ENCODE measurements around the gene MRAS. TPM values are rescaled to one million over a fixed set of nuclear protein-coding genes. Genes with fewer than 3 reads are reported as not detected.

MRAS gene
- 100 to 1,000 TPM in 1 of 2 donors, 10 to 100 TPM in 1; 81.5 to 102 TPM for total RNA-seq
- long read RNA-seq, donor 1, transcript MRAS-202 (6 exons, 1,803 nt) = major isoform, 12 of 33 reads
- long read RNA-seq, donor 1, partial matches to known transcripts = 1 of 33 reads
- long read RNA-seq, donor 1, other reads (novel, unspliced or antisense) = 20 of 33 reads
- long read RNA-seq, donor 2, full-length matches to known transcripts = 12 of 68 reads
- long read RNA-seq, donor 2, partial matches to known transcripts = 2 of 68 reads
- long read RNA-seq, donor 2, other reads (novel, unspliced or antisense) = 54 of 68 reads

- intact Hi-C loops (cut with DNase I) = no loop called here
- peak; percentile 93 for DNase-seq (ENCODE audit: low spot score)
Measured at GRCh38 chr3:138347960-138348753, at the start of gene MRAS. TSS of gene MRAS (plus strand) at chr3:138348579. CDS start at chr3:138372884, 24,305 bp downstream.

- no peak for DNase-seq (ENCODE audit: low spot score)
- intact Hi-C loops (cut with DNase I) = no loop called here
Measured at GRCh38 chr3:138300647-138301046, 47.7 kb upstream of the MRAS start.

- DNase-seq (ENCODE audit: low spot score) = no peak
- intact Hi-C loops (cut with DNase I) = no loop called here
Measured at GRCh38 chr3:138303474-138303873, 44.9 kb upstream of the MRAS start.

- intact Hi-C loops (cut with DNase I) = no loop called here
- no peak for DNase-seq (ENCODE audit: low spot score)
Measured at GRCh38 chr3:138307899-138308298, 40.5 kb upstream of the MRAS start.

DNA sequence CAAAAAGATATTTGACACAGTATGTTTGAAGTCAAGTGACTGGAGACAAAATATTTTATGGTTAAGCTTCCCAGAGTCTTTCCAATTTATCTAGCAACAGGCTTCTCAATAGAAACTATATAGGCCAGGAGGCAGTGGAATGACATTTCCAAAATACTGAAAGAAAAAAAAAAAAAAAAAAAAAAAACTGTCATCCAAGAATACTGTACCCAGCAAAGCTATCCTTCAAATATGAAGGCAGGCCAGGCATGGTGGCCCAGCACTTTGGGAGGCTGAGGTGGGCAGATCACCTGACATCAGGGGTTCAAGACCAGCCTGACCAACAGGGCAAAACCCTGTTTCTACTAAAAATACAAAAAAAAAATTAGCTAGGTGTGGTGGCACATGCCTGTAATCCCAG, 39.6 kb upstream of the MRAS start:
- DNase-seq (ENCODE audit: low spot score) = no peak
- intact Hi-C loops (cut with DNase I) = no loop called here

DNA sequence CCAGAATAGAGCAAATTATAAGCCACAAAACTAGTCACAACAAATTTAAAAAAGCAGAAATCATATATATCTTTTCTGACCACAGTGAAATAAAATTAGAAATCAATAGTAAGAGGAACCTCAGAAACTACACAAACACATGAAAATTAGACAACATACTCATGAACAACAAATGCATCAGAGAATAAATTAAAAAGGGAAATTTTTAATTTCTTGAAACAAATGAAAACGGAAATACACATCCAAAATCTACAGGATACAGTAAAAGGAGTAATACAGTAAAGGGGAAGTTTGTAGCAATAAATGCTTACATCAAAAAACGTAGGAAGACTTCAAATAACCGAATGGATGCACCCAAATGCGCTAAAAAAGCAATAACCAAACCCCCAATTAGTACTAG, 37.9 kb upstream of the MRAS start:
- intact Hi-C loops (cut with DNase I) = no loop called here
- no peak for DNase-seq (ENCODE audit: low spot score)

- DNase-seq (ENCODE audit: low spot score) = no peak
- intact Hi-C loops (cut with DNase I) = loop anchor here in 1 of 2 donors (5.0 kb wide), 1 partner anchor 392 kb away; no protein-coding TSS in a partner anchor
Measured at GRCh38 chr3:138314751-138315150, 33.6 kb upstream of the MRAS start.

- DNase-seq (ENCODE audit: low spot score) = no peak
Measured at GRCh38 chr3:138317687-138318086, 30.7 kb upstream of the MRAS start.

DNA sequence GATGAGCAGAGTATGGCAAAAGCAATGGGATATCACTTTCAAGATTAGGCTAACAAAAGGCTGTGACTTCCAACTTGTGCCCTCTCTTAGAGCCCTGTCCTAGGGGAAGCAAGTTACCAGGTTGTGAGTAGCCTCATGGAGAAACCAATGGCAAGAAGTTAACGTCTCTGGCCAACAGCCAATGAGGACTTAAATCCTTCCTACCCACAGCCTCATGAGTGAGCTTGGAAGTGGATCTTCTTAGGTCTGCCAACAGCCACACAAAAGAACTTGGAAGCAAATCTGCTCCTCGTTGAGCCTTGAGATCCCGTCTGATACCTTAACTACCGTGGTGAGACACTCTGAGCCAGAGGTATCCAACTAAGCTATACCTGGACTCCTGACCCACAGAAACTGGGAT, 24.4 kb upstream of the MRAS start:
- DNase-seq (ENCODE audit: low spot score) = no peak
- intact Hi-C loops (cut with DNase I) = no loop called here

More at GRCh38 chr3:138317687-138318086, 30.7 kb upstream of the MRAS start:
- intact Hi-C loops (cut with DNase I) = loop anchor here in 1 of 2 donors (5.0 kb wide), 1 partner anchor 395 kb away; no protein-coding TSS in a partner anchor

GRCh38 chr3:138325990-138326389, 22.4 kb upstream of the MRAS start:
- DNase-seq (ENCODE audit: low spot score) = no peak
- intact Hi-C loops (cut with DNase I) = no loop called here

- DNase-seq (ENCODE audit: low spot score) = no peak
- intact Hi-C loops (cut with DNase I) = no loop called here
Measured at GRCh38 chr3:138326866-138327595, 21.3 kb upstream of the MRAS start.

GRCh38 chr3:138327831-138328230, 20.5 kb upstream of the MRAS start:
- no peak for DNase-seq (ENCODE audit: low spot score)
- intact Hi-C loops (cut with DNase I) = no loop called here

GRCh38 chr3:138328341-138328740, 20.0 kb upstream of the MRAS start:
- intact Hi-C loops (cut with DNase I) = no loop called here
- no peak for DNase-seq (ENCODE audit: low spot score)

DNA sequence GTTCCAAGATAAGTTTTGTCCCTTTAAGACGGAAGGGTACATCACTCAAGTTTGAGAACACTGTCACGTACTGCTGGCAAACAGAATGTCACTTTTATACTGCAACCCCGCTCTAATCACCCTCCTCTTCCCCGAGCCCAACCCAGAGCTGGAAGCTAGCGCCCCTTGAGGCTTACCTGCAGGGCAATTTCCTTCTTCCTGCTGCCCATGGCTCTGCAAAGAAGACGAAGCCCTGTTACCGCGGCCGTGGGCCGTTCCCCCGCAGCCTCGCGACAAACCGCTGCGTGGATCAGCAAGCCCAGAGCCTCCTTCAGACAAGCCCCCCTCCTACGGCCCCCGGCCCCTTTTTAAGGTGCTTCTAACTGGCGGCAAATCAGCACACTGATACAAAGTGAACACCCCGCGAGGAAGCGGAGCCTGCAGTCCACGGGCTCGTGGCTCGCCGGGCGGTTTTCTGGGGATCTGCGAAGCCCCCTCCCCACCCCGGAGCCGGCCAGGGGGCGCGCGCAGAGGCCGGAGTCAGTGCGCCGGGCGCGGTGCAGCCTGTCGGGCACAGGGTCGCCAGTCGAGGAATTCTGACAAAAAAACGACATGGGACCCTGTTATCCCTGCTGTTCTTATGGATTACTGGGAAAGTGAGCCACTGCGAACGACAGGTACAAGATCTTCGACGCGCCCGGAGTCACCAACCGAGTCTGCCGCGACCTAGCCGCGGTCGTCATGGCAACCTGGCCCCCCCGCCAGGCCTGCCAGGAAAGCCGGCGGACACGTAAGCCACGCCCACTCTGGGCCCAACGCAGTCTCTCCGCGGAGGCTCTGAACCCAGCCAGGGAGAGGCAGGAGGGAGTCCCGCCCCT, 19.0 kb upstream of the MRAS start, which contains the start of gene NME9:
NME9 (minus strand) TSS at position 725 of the 857 bp plus-strand sequence; CDS start at position 209, 516 bp downstream.
- intact Hi-C loops (cut with DNase I) = no loop called here
- peak; percentile 95 for DNase-seq (ENCODE audit: low spot score)

DNA sequence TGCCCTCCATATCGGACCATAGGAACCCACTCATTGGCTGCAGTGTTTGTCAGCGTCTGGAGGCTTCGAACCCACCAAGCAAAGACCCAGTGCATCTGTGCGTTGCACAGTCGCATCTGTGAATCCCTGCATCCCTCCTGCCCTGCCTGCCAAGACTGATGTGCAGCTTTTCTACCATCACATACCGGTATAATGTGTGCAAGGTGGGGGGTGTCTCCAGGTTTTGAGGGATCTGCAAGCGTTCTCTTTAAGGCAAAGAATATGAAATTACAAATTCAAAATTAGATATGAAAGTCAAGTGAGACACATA, 18.4 kb upstream of the MRAS start:
- DNase-seq (ENCODE audit: low spot score) = no peak
- intact Hi-C loops (cut with DNase I) = loop anchor here in 1 of 2 donors (5.0 to 10.0 kb wide), 3 partner anchors 65 to 267 kb away; no protein-coding TSS in a partner anchor

- intact Hi-C loops (cut with DNase I) = loop anchor here in 1 of 2 donors (5.0 to 10.0 kb wide), 3 partner anchors 63 to 266 kb away; no protein-coding TSS in a partner anchor
- DNase-seq (ENCODE audit: low spot score) = no peak
Measured at GRCh38 chr3:138331143-138331894, 17.1 kb upstream of the MRAS start.

- intact Hi-C loops (cut with DNase I) = loop anchor here in 1 of 2 donors (5.0 to 10.0 kb wide), 3 partner anchors 62 to 265 kb away; no protein-coding TSS in a partner anchor
- DNase-seq (ENCODE audit: low spot score) = no peak
Measured at GRCh38 chr3:138332472-138333073, 15.8 kb upstream of the MRAS start.

DNA sequence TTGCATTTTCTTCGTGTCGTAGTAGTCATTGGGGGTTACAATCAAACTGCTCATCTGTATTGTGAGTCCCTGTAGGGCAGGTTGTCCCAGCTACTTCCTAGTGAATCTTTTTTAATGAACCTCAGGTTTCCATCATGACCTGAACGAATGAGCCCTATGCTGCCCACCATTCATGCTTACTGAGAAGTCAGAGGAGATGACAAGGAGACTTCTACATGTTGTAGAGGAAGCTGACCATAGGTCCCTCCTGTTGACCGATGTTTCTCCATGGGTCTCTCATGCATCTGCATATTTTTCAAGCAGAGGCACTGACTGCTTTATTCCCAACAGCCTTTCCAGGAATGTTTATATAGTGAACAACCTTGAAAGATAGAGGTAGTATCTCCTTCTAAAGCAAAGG, 13.8 kb upstream of the MRAS start:
- no peak for DNase-seq (ENCODE audit: low spot score)
- intact Hi-C loops (cut with DNase I) = loop anchor here (5.0 to 10.0 kb wide), 4 partner anchors 60 to 263 kb away; no protein-coding TSS in a partner anchor

Data from posterior vena cava (tissue), 2 donors.